ENCODE results near the gene GATAD2B.

GATAD2B gene

GRCh38 chr1:153963850-153964331 lies 41.1 kb upstream of the GATAD2B start (continued):
- no peak for TF ChIP-seq ZNF560 (tag by site-specific recombination; IDR thresholded peaks at IDR 0.05; ENCODE audit: borderline replicate concordance)
- TF ChIP-seq ZBTB6 (tag by site-specific recombination; IDR thresholded peaks at IDR 0.05) = no peak
- TF ChIP-seq HOXD13 (CRISPR knock-in tag; IDR thresholded peaks at IDR 0.05; ENCODE audit: borderline replicate concordance) = no peak
- TF ChIP-seq RBAK (tag by site-specific recombination; IDR thresholded peaks at IDR 0.05) = no peak
- TF ChIP-seq ZNF529 (tag by site-specific recombination; IDR thresholded peaks at IDR 0.05; ENCODE audit: insufficient replicate concordance) = no peak
- TF ChIP-seq ZNF704 (tag by site-specific recombination; IDR thresholded peaks at IDR 0.05) = no peak
- TF ChIP-seq ZEB2 (tag by site-specific recombination; IDR thresholded peaks at IDR 0.05) = 0 out of 2 replicates have a peak, but pooled peaks have one; percentile 2
- TF ChIP-seq YY1 (tag by site-specific recombination; IDR thresholded peaks at IDR 0.05) = no peak
- peak; percentile 78 for TF ChIP-seq ZFHX2 (tag by site-specific recombination; conservative IDR thresholded peaks at IDR 0.05)
- no peak for TF ChIP-seq ZSCAN18 (tag by site-specific recombination; IDR thresholded peaks at IDR 0.05)
- no peak for TF ChIP-seq ZNF324 (tag by site-specific recombination; IDR thresholded peaks at IDR 0.05)
- no peak for TF ChIP-seq KLF16 (tag by site-specific recombination; IDR thresholded peaks at IDR 0.05)
- TF ChIP-seq ZNF521 (tag by site-specific recombination; IDR thresholded peaks at IDR 0.05) = no peak
- no peak for TF ChIP-seq ZNF785 (tag by site-specific recombination; IDR thresholded peaks at IDR 0.05)
- no peak for TF ChIP-seq TRIM28 (IDR thresholded peaks at IDR 0.05; ENCODE audit: borderline replicate concordance, low read length)
- TF ChIP-seq ZNF121 (tag by site-specific recombination; IDR thresholded peaks at IDR 0.05) = no peak
- peak; percentile 23; the same call in 1 of the 2 replicates for TF ChIP-seq ZBTB10 (tag by site-specific recombination; IDR thresholded peaks at IDR 0.05)
- no peak for TF ChIP-seq ZNF747 (tag by site-specific recombination; IDR thresholded peaks at IDR 0.05)
- no peak for TF ChIP-seq ZIC2 (tag by site-specific recombination; IDR thresholded peaks at IDR 0.05)
- TF ChIP-seq KLF9 (tag by site-specific recombination; IDR thresholded peaks at IDR 0.05; ENCODE audit: low read depth) = 0 out of 2 replicates have a peak, but pooled peaks have one; percentile 29
- TF ChIP-seq KLF10 (tag by site-specific recombination; IDR thresholded peaks at IDR 0.05) = peak; percentile 80
- TF ChIP-seq ZSCAN4 (tag by site-specific recombination; IDR thresholded peaks at IDR 0.05) = no peak
- TF ChIP-seq ZNF707 (tag by site-specific recombination; IDR thresholded peaks at IDR 0.05) = no peak
- no peak for TF ChIP-seq ZNF549 (tag by site-specific recombination; IDR thresholded peaks at IDR 0.05)
- peak; percentile 61 for TF ChIP-seq ZBTB8A (tag by site-specific recombination; IDR thresholded peaks at IDR 0.05)
- TF ChIP-seq ZNF48 (tag by site-specific recombination; IDR thresholded peaks at IDR 0.05) = no peak
- no peak for TF ChIP-seq ZNF133 (tag by site-specific recombination; IDR thresholded peaks at IDR 0.05)
- no peak for TF ChIP-seq ZNF37A (tag by site-specific recombination; IDR thresholded peaks at IDR 0.05)
- no peak for TF ChIP-seq ZSCAN5A (tag by site-specific recombination; IDR thresholded peaks at IDR 0.05)
- TF ChIP-seq ZNF585B (tag by site-specific recombination; IDR thresholded peaks at IDR 0.05) = no peak
- peak; percentile 78 for TF ChIP-seq IKZF3 (tag by site-specific recombination; IDR thresholded peaks at IDR 0.05)
- TF ChIP-seq ZNF580 (tag by site-specific recombination; IDR thresholded peaks at IDR 0.05) = no peak
- no peak for TF ChIP-seq ZNF175 (tag by site-specific recombination; IDR thresholded peaks at IDR 0.05)
